Measurements from ENCODE around the gene SPP1. TPM values are rescaled to one million over a fixed set of nuclear protein-coding genes. Genes with fewer than 3 reads are reported as not detected.

Gene SPP1
- total and polyA plus RNA-seq, 10 of the 15 experiments (the other 5 are each of a cell fraction or from before 2014, with no cell fraction given): 0.05 to 1.1 (median 0.39) TPM; not detected in 6

GRCh38 chr4:87939978-87940690, 35.4 kb upstream of the SPP1 start:
- FAIRE-seq (no peak), ATAC-seq (no peak), DNase-seq (ENCODE audit: low read depth, low spot score) (no peak)
- Histone ChIP-seq H3K4me1 (ENCODE audit: control insufficient read depth, insufficient read depth, low read length) (no peaks in the 10 kb centered on the region), H2AFZ (ENCODE audit: control insufficient read depth, low read depth, low read length) (no peak overlapping the region), H3K79me2 (ENCODE audit: control insufficient read depth, insufficient read depth, low read length) (no peaks in the 10 kb centered on the region), H4K20me1 (ENCODE audit: control insufficient read depth, insufficient read depth) (no peaks in the 10 kb centered on the region), H3K4me2 (ENCODE audit: control insufficient read depth, insufficient read depth) (no peak overlapping the region), H3K4me3 (no peak overlapping the region), H3K27me3 (replicated peaks in 1 of 2; ENCODE audit: control insufficient read depth in 2 of 2, insufficient read depth in 2 of 2, low read length in 1 of 2) (no peaks in the 10 kb centered on the region), H3K36me3 (ENCODE audit: control insufficient read depth in 2 of 2, insufficient read depth in 2 of 2, low read length in 1 of 2) (no peaks in the 10 kb centered on the region), H3K9me3 (replicated peaks; ENCODE audit: control insufficient read depth, insufficient read depth, low read length) (no peaks in the 10 kb centered on the region), H3K27ac (ENCODE audit: control insufficient read depth, insufficient read depth) (no peak overlapping the region), H3K9ac (ENCODE audit: control insufficient read depth, insufficient read depth, low read length) (no peak overlapping the region)
- in situ Hi-C loops (cut with MboI) (no loop called here), intact Hi-C loops (cut with micrococcal nuclease; ENCODE audit: unreplicated experiment) (no loop called here)
- ChIA-PET SMC1A (ENCODE audit: uncharacterized antibody, unreplicated experiment) (no interaction called here), POLR2A (no interaction called here), CTCF (no interaction called here), RAD21 (ENCODE audit: unreplicated experiment) (no interaction called here)
- BruUV-seq (replicated peaks): no TSS peak
- WGBS (ENCODE audit: insufficient coverage, insufficient replicate concordance, low lambda C conversion rate, missing lambda C conversion rate): 29% methylated on average over 2 of the region's 2 CpGs
- TF ChIP-seq FOXM1 (IDR thresholded peaks at IDR 0.05; ENCODE audit: low read depth, low read length) (no peak), HCFC1 (IDR thresholded peaks at IDR 0.05; ENCODE audit: low read length) (no peak), WRNIP1 (IDR thresholded peaks at IDR 0.05; ENCODE audit: borderline replicate concordance, low read depth, low read length) (no peak), ZBTB4 (CRISPR knock-in tag; IDR thresholded peaks at IDR 0.05) (no peak), PAX8 (IDR thresholded peaks at IDR 0.05) (no peak), MTA3 (IDR thresholded peaks at IDR 0.05; ENCODE audit: borderline replicate concordance, low read length) (no peak), CBX5 (IDR thresholded peaks at IDR 0.05; ENCODE audit: low read depth) (no peak), CHD1 (IDR thresholded peaks at IDR 0.05; ENCODE audit: low read depth, low read length) (no peak), ZNF217 (IDR thresholded peaks at IDR 0.05) (no peak), BHLHE40 (IDR thresholded peaks at IDR 0.05; ENCODE audit: borderline replicate concordance in 1 of 2, low read depth in 2 of 2, low read length in 1 of 2) (no peak)
- TF ChIP-seq, protein P1, sequence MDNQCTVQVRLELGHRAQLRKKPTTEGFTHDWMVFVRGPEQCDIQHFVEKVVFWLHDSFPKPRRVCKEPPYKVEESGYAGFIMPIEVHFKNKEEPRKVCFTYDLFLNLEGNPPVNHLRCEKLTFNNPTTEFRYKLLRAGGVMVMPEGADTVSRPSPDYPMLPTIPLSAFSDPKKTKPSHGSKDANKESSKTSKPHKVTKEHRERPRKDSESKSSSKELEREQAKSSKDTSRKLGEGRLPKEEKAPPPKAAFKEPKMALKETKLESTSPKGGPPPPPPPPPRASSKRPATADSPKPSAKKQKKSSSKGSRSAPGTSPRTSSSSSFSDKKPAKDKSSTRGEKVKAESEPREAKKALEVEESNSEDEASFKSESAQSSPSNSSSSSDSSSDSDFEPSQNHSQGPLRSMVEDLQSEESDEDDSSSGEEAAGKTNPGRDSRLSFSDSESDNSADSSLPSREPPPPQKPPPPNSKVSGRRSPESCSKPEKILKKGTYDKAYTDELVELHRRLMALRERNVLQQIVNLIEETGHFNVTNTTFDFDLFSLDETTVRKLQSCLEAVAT (IDR thresholded peaks at IDR 0.05): no peak
- TF ChIP-seq, protein P2, sequence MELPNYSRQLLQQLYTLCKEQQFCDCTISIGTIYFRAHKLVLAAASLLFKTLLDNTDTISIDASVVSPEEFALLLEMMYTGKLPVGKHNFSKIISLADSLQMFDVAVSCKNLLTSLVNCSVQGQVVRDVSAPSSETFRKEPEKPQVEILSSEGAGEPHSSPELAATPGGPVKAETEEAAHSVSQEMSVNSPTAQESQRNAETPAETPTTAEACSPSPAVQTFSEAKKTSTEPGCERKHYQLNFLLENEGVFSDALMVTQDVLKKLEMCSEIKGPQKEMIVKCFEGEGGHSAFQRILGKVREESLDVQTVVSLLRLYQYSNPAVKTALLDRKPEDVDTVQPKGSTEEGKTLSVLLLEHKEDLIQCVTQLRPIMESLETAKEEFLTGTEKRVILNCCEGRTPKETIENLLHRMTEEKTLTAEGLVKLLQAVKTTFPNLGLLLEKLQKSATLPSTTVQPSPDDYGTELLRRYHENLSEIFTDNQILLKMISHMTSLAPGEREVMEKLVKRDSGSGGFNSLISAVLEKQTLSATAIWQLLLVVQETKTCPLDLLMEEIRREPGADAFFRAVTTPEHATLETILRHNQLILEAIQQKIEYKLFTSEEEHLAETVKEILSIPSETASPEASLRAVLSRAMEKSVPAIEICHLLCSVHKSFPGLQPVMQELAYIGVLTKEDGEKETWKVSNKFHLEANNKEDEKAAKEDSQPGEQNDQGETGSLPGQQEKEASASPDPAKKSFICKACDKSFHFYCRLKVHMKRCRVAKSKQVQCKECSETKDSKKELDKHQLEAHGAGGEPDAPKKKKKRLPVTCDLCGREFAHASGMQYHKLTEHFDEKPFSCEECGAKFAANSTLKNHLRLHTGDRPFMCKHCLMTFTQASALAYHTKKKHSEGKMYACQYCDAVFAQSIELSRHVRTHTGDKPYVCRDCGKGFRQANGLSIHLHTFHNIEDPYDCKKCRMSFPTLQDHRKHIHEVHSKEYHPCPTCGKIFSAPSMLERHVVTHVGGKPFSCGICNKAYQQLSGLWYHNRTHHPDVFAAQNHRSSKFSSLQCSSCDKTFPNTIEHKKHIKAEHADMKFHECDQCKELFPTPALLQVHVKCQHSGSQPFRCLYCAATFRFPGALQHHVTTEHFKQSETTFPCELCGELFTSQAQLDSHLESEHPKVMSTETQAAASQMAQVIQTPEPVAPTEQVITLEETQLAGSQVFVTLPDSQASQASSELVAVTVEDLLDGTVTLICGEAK (IDR thresholded peaks at IDR 0.05; ENCODE audit: borderline replicate concordance): no peak
- TF ChIP-seq, protein P3, sequence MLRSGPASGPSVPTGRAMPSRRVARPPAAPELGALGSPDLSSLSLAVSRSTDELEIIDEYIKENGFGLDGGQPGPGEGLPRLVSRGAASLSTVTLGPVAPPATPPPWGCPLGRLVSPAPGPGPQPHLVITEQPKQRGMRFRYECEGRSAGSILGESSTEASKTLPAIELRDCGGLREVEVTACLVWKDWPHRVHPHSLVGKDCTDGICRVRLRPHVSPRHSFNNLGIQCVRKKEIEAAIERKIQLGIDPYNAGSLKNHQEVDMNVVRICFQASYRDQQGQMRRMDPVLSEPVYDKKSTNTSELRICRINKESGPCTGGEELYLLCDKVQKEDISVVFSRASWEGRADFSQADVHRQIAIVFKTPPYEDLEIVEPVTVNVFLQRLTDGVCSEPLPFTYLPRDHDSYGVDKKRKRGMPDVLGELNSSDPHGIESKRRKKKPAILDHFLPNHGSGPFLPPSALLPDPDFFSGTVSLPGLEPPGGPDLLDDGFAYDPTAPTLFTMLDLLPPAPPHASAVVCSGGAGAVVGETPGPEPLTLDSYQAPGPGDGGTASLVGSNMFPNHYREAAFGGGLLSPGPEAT (IDR thresholded peaks at IDR 0.05; ENCODE audit: low read depth): no peak

All from GM12878 (cell line).